Measurements from ENCODE around the gene LPXN.
"Not testable (repeated sequence)": the region's sequence is repeated elsewhere in the genome, so short reads cannot be mapped to it uniquely, and the experiment has no call there.

The LPXN gene

DNA sequence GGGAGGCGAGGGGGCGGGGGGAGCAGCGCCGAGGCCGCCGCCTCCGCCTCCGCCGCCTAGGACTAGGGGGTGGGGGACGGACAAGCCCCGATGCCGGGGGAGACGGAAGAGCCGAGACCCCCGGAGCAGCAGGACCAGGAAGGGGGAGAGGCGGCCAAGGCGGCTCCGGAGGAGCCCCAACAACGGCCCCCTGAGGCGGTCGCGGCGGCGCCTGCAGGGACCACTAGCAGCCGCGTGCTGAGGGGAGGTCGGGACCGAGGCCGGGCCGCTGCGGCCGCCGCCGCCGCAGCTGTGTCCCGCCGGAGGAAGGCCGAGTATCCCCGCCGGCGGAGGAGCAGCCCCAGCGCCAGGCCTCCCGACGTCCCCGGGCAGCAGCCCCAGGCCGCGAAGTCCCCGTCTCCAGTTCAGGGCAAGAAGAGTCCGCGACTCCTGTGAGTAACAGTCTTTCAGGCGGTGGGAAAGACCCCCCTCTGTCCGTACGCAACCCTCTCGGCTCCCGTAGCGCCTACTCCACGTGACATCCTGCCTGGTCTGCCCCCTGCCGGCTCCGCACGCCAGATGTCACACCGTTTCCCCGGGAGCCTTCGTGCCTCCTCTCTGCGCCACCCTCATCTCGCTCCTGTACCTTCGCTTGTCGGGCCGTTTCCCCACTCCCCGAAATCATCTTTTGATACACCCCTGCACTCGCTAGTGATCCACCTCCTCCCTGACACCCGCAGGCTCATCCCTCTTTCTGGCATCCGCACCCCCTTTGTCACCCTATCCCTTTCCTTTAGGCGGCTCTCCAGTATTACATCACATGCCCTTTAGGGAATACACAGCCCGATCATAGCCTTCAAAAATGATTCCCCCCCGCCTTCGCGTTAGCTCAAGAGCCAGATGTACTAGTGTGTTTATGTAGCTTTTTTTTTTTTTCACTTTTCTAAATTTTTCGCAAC is 3.8 kb upstream of the LPXN start:
- peak; percentile 81 for DNase-seq (ENCODE audit: low spot score)

DNA sequence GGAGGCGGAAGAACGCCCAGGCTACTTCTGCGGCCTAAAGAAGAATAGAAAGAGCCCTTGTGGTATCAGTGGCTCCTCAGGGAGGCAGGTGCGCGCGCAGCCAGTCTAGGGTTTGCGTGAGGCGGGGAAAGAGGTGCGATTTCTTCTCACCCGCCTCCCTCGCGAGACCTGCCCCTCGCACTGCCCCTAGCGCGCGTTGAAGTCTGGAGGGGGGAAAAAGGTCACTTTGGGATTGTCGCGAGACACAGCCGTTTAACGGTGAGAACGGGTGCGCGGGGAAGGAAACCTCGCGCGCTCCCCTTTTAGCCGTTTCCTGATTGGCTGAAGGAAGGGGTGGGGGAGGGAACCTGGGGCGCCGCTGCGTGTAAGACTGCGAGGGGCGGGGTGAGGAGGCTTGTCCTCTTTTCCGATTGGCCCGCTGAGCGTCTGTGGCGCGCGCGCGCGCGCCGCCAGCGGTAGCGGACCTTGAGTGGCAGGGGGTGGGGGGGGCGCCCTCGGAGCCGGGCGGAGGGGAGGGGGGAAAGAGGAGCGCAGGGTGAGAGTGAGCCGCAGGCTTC is 3.1 kb upstream of the LPXN start, which contains the start of gene ZFP91:
TSS of gene ZFP91 (plus strand) at position 429 of the 557 bp plus-strand sequence. CDS start 219 bp downstream, outside the sequence.
- peak; percentile 93 for DNase-seq (ENCODE audit: low spot score)

DNA sequence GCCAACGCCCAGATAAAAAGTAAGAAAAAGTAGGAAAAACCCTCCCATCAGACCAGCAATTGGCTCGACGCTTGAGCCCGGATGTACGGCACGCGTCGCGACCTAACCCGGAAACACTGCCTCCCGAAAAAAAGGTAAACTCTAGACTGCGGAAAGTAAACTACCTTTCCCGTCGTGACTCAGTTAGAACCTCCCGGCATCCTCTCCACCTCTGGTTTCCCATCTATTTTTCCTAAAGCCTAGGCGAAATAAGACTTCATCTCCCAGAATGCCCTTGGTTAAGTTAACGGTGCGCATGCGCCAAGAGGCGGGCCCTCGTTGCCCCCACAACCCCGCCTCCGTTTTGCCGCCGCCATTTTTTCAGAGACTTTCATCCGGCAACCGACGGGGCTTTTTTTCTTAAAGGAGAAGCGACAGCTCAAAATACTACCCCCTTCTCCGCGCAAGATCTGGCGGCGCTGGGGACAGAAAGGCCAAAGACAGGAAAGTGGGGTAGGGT is 2.5 kb upstream of the LPXN start:
- DNase-seq (ENCODE audit: low spot score), result peak; percentile 98

DNA sequence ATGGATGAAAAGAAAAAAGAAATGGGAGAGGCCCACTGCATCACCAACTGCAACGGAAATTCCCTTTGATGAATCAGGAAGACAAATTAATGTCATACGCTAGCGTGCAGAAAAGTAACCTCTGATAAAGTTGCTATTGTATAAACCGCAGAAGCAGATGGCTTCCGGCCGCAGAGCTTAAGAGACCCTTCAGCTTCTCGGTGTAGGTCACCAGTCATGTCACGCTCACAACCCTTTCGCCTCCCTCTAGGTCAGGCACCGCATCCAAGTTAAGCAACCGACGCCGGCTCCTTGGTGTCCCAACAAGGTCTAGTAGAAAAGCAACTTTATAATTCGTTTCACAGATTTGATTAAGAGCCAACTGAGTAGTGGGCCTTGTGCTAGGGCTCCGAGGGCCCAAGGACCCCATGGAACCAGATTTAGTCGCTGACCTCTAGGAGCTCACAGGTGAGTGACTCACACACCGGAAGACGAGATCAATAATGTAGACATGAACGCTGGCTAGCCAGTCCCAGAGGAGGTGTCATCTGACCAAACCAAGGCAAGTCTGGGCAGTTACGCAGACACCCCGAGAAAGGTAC is 2.0 kb upstream of the LPXN start:
- peak; percentile 89 for DNase-seq (ENCODE audit: low spot score)

DNA sequence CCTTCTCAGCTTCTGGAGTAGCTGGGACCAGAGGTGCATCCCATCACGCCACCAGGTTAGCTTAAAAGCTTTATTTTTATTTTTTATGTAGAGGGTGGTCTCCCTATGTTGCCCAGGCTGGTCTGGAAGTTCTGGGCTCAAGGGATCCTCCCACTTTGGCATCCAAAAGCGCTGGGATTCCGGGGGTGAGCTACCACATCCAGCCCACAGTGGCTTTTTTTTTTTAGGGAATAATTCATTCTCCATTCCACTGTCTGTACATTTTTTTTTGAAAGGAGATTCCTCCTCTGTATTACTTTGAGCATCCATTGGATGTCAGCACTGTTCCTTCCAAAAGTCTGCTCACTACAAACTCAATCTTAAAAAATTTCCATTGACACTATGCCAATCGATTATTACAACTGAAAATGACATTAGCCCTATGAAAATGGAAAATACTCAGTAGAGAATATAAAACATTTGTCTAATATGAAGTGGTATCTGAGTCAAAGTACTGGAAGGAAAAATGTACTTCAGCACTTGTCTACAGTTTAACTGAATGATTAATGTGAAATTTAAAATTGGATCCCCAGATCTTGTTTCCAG is 1.3 kb upstream of the LPXN start:
- DNase-seq (ENCODE audit: low spot score), result peak; percentile 62

DNA sequence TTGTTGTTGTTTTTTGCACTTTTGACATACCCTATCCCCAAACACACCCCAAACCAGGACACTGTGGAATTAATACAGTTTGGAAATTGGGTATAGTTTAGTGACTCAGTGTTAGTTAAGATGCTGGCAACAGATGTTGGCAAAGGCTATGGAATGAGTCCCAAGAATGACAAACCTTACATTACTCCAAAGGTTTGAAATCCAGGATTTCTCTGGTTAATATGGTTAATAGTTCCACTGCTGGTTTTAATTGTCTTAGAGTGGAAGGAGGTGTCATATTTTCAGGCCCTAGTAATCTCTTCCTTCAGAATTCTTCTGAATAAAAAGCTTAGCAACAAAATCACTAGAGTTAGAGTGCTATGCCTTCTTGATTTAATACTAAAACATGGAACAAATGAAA is 775 bp downstream of the LPXN start:
- no peak for DNase-seq (ENCODE audit: low spot score)

DNA sequence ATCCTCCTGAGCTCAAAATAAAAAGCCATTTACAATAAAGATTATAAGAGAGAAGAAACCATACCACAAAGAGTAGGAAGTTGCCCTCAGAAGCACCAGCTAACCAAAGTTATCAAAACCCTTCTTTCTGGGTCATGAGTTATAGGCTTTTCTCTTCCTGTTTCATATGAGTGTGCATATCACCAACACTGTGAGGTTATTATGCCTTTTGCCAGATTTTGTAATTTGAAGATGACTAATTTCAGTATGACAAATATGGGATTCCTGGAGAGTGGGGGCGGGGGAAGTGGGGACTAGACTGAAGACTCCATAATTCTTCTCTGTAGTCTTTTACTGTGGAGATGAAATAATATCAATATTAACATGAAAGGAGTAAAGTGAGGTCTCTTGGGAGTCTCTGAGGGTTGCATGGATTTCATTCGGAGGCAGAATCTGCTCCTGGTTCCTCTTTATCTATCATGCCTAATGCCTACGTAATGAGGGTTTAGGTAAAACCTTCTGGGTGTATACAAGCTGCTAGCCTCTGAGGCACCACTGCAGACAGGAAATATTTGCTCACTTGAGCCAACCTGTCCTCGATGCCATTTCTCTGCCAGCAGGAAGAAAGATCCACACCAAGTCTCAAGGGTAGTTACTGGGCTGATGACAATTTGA is 2.1 kb downstream of the LPXN start:
- peak; percentile 93 for DNase-seq (ENCODE audit: low spot score)

DNA sequence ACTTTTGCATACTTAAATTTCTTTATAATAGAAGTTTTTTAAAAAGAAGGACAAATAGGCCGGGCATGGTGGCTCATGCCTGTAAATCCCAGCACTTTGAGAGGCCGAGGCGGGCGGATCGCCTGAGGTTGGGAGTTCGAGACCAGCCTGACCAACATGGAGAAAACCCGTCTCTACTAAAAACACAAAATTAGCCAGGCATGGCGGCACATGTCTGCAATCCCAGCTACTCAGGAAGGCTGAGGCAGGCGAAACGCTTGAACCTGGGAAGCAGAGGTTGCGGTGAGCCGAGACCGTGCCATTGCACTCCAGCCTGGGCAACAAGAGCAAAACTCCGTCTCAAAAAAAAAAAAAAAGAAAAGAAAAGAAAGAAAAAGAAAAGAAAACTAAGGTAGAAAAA is 2.8 kb downstream of the LPXN start:
- DNase-seq (ENCODE audit: low spot score), result not testable (repeated sequence)

DNA sequence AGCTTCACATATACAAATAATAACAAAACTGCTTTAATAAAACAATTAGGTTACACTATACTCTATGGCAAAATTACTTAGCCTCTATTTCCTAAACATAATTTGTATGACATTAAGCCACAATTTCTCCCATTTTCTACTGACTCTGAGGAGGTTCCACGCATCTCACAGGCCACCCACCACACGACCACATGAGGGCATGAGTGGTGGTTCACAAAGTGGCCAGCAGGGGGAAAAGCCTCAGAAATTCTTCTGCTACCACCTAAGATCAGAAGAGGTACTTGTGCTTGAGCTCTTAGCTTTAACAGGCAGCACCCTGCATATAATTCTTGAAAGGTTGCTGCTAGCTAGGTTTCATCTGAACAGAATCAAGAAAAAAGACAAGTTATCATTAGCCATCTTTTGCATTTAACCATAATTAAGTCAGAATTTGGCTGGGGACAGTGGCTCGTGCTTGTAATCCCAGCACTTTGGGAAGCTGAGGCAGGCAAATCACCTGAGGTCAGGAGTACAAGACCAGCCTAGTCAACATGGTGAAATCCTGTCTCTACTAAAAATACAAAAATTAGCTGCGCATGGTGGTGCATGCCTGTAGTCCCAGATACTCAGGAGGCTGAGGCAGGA is 7.7 kb downstream of the LPXN start:
- DNase-seq (ENCODE audit: low spot score), result peak; percentile 65

DNA sequence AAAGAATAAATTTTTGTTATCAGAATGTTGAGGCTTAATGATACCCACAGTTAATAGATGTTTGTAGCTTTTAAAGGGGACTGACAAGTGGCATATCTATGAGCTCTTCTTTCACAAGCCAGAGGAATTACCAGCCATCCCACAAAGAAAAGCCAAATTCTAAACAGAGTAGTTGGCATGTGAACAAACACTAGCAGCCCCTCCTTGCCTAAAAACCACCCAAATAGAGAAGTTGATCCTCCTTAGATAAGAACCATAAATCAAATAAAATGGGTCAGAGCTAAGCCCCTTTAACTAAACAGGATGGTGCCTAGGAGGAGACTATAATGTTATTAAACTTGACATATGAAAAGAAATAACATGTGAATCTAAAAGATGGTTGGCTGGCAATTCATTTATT is 11.4 kb downstream of the LPXN start:
- DNase-seq (ENCODE audit: low spot score), result no peak

DNA sequence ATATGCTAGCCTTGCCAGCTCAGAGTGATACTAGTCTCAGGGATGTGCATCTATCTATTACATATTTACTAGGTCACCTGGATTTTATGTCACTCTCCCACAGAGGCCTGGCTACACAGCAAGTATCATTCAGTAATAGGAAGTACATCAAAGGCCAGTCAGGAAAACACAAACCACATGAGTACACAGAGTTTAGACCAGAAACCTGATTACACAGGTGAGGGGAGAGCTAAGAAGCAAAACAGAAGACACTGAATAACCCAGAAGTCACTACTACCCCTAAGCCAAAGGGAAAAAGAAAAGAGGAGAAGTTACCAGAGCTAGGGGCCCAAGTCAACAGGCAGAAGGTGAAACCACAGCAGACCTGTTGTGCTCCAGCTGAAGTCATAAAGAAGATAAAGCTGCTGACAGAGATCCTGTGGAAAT is 13.3 kb downstream of the LPXN start:
- no peak for DNase-seq (ENCODE audit: low spot score)

DNA sequence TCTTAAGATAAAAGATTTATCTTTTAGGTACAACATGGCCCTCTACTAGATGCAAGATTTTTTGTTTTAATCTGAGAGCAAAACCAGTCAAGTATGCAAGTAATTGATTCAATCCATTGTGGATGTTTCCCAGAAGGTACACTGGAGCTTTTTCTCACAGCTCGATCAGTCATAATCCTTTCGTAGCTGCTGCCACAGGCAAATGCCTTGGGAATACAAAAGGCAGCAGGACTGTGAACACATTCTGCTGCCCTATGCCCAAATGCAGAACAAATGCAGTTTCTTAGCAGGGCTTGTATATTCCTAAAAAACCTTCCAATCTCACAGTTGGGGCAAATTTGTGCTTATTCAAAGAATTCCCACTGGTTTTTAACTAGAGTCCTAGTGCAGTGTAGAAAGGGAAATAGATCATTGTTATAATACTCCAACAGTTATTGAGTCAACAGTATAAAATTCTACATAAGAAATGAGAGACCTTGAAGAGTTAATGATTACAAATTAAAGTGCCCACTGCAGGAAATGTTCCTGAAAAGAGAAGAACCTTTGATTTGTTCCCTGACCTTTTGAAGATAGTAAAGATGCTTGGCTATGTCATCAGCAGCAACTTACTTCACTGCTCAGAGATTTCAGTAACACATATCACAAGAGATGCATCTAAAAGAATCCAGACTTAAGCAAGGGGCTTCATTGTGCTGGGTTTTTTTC is 14.1 kb downstream of the LPXN start:
- DNase-seq (ENCODE audit: low spot score), result no peak

DNA sequence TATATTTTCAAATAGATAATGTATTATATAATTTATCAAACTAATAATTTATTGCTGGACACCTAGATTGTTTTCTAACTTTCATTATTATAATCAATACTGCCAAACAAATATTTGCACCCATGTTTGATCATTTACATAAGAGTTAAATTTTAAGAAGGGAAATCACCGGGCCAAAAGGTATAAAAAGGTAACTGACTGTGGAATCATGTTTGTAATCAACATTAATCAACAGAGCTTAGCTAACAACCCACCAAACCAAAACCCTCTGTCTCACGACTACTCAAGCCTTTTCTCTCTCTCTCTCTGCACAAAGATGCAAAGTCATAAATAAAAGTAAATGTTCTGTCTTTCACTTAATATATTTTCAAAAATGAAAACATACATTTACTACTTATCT is 14.8 kb downstream of the LPXN start:
- no peak for DNase-seq (ENCODE audit: low spot score)

DNA sequence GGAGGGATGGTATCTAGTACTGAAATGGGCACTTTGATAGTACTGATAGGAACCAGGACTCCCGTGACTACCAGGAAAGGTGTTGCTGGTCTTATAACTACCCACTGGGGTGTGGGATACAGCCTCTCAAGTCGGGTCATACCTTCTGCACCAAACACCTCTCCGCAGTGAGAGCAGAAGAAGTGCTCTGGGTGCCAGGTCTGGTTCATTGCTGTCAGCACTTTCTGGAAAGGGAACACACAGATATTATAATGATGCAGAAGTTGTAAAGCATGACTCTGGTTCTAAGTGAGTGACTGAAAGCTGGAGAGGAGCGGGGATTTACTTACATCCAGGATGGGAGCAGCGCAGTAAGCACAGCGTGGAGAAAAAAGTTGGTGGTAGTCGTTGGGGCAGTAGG is 26.0 kb downstream of the LPXN start:
- no peak for DNase-seq (ENCODE audit: low spot score)

DNA sequence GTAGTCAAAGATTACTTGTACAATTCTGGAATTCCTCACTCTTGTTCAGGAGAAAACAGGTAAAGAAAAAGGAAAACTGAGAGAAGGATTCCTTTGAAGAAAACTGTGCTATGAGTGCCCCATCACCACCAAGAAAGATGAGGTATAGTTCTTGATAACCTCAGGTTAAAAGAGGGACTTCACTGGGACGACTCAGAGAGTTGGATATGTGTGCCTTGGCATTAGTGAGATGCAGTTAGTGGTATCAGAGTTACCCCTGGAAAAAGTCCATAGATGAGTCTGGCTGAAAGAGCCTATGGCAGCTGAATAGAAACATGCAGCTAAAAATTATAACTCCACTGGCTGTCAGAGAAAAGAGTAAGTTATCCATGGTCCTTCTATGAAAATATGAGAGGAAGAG is 28.8 kb downstream of the LPXN start:
- DNase-seq (ENCODE audit: low spot score), result no peak

DNA sequence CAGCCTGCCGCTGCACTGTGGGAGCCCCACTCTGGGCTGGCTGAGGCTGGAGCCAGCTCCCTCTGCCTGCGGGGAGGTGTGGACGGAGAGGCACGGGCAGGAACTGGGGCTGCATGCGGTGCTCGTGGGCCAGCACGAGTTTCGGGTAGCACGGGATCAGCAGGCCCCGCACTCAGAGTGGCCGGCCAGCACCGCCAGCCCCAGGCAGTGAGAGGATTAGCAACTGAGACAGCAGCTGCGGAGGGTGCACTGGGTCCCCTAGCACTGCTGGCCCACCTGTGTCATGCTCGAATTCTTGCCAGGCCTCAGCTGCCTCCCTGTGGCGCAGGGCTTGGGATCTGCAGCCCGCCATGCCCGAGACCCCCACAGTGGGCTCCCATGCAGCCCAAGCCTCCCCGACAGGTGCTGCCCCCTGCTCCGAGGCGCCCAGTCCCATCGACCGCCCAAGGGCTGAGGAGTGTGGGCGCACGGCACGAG is 43.8 kb downstream of the LPXN start:
- no peak for DNase-seq (ENCODE audit: low spot score)

DNA sequence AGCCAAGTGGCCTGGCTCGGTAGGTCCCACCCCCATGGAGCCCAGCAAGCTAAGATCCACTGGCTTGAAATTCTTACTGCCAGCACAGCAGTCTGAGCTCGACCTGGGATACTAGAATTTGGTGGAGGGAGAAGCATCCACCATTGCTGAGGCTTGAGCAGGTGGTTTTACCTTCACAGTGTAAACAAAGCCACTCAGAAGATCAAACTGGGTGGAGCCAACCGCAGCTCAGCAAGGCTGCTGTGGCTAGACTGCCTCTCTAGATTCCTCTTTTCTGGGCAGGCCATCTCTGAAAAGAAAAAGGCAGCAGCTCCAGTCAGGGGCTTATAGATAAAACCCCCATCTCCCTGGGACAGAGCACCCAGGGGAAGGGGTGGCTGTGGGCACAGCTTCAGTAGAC is 45.4 kb downstream of the LPXN start:
- no peak for DNase-seq (ENCODE audit: low spot score)

DNA sequence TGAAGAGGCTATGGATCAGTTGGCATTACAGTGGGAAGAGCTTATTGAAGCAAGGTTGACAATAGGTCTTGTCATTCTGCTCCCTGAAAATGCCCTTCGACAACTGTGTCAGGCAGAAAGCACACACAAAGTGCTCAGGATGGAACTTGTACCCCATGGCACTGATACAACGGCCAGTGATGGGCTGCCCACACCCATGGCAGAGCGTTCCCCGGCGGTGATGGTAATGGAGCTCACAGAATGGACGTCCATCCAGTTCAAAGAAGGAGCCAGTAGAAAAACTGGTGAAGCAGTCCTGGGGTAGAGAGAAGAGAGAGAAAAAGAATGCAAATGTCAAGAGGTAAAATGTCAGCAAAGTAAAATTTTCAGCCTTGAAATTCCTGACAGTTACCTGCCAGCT is 48.2 kb downstream of the LPXN start:
- DNase-seq (ENCODE audit: low spot score), result no peak

DNA sequence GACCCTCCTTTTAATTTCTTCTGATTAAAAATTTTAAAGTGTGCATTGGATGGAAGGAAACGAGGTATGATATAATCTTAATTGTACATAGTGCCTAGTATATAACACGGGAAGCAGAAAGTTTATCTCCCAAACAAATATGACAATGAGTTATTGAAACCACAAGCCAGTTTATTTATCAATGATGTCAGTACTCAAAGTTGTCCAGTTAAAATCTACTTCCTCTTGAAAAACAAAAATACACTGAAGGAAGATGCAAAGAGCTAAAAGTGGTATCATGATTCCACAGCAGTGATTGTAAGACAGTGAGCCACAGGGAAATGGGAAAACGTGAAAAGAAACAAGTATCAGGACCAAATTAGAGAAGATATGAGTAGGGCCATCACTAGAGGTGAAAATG is 48.9 kb downstream of the LPXN start:
- DNase-seq (ENCODE audit: low spot score), result no peak

DNA sequence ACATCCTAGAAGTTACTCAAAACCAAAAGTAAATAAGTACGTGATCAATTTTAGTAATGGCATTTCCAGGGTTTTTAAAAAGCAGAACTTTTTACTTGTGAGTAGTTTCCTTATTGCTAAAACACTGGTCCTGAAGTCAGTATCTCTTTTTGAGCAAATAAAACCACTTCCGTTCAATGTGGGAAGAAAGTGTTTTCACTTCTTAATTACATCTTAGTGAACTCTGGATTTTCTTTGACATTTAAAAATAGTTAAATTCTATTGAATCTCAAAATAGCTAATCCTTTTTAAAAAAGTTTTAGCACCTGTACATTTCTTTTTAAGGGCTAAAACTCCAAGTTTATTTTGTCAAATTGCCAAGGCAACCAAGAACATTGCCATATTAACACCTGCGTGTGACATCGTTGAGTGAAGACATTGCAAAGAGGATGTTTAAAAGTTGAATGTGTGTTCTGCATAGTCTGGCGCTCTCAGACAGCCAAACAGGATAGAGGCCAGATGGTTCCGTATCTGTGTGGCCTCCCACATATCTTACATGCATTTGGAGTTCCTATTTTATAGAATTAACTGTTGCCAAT is 50.5 kb downstream of the LPXN start:
- no peak for DNase-seq (ENCODE audit: low spot score)

Data from kidney capillary endothelial cell (primary cell).